Keratinocyte (primary cell): ENCODE results near the gene METTL22.

Experiments used
- EZH2 ChIP-seq: IDR thresholded peaks from one replicate; pipeline ENCODE4 v1.6.1; 2012; ENCODE audit warnings: inconsistent platforms, mild to moderate bottlenecking, low read length, moderate library complexity
- TF ChIP-seq, protein P1 (sequence below), 3 experiments: IDR thresholded peaks in 1 of 3; conservative IDR thresholded peaks in 1 of 3; optimal IDR thresholded peaks in 1 of 3; 2 replicates in 2 of 3; 3 replicates in 1 of 3; pipeline versions ENCODE3 to v1.5.1; 2011; ENCODE audit warnings: low read length in 3 of 3, mild to moderate bottlenecking in 3 of 3, moderate library complexity in 2 of 3, control low read depth in 1 of 3, inconsistent platforms in 1 of 3; ENCODE audit not compliant: insufficient read depth in 2 of 3; ENCODE audit errors: extremely low read depth in 1 of 3

DNA sequence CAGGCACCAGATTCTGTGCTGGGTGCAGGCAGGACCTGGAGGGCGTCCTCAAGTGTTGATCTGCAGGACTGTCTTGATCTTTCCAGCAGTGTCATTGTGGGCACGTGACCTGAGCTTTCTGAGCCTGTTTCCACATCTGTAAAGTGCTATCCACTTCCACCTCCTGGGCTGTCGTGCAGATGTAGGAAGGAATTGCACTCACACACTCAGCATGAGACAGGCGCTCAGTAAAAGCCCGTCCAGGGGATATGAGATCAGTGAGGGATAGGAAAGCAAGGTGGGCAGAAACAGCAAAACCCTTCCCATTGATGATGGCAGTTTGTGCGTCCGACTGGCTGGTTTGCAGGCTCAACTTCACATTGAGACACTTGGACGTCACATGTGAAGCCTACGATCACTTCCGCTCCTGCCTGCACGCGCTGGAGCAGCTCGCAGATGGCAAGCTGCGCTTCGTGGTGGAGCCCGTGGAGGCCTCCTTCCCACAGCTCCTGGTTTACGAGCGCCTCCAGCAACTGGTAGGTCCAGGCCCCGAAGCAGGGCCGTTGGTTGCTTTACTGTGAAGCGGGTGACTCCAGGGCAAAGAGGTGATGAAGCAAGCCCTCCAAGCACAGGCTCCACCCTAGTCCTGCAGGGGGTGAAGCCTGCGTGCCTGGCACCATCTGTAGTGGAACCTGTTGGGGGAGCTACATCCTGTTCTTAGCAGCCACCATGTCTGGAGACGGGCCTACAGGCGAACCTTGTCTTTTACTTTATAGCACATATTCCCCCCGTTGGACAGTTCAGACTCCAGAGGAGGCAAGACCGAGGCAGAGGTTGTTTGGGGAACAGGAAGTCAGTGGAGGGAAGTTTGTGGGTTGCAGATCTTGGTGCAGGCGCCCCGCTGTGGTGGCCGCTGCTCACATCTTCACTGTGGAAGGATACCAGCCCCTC lies 23.0 kb downstream of the METTL22 start:
- TF ChIP-seq, protein P1, sequence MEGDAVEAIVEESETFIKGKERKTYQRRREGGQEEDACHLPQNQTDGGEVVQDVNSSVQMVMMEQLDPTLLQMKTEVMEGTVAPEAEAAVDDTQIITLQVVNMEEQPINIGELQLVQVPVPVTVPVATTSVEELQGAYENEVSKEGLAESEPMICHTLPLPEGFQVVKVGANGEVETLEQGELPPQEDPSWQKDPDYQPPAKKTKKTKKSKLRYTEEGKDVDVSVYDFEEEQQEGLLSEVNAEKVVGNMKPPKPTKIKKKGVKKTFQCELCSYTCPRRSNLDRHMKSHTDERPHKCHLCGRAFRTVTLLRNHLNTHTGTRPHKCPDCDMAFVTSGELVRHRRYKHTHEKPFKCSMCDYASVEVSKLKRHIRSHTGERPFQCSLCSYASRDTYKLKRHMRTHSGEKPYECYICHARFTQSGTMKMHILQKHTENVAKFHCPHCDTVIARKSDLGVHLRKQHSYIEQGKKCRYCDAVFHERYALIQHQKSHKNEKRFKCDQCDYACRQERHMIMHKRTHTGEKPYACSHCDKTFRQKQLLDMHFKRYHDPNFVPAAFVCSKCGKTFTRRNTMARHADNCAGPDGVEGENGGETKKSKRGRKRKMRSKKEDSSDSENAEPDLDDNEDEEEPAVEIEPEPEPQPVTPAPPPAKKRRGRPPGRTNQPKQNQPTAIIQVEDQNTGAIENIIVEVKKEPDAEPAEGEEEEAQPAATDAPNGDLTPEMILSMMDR (optimal IDR thresholded peaks at IDR 0.05 in 1 of 3, IDR thresholded peaks at IDR 0.05 in 1 of 3, conservative IDR thresholded peaks at IDR 0.05 in 1 of 3; ENCODE audit: extremely low read depth in 1 of 3, insufficient read depth in 2 of 3, low read length in 3 of 3), result no peak
- TF ChIP-seq EZH2, result no peak
